H1 (cell line): ENCODE results near the gene TAAR8.

Source experiments
- EP300 ChIP-seq, 2 experiments: IDR thresholded peaks; 1 replicate in 1 of 2; 2 replicates in 1 of 2; pipeline ENCODE4 v1.6.1; 2011 to 2012; ENCODE audit warnings: low read depth in 2 of 2, low read length in 2 of 2, mild to moderate bottlenecking in 2 of 2, borderline replicate concordance in 1 of 2, inconsistent platforms in 1 of 2, moderate library complexity in 1 of 2
- EZH2 ChIP-seq: fragments of 200-600 bp; sonication (generic); IDR thresholded peaks from 2 replicates; pipeline ENCODE4 v1.7.1; 2012; ENCODE audit warnings: low read depth, mild to moderate bottlenecking, moderate library complexity, low read length, inconsistent platforms; ENCODE audit not compliant: severe bottlenecking
- POLR2A ChIP-seq, 2 experiments: IDR thresholded peaks; 1 replicate in 1 of 2; 2 replicates in 1 of 2; pipeline ENCODE4 v1.6.1; 2011; ENCODE audit warnings: low read depth in 2 of 2, low read length in 2 of 2, mild to moderate bottlenecking in 2 of 2; ENCODE audit errors: control extremely low read depth in 1 of 2
- POLR2AphosphoS5 ChIP-seq: IDR thresholded peaks from 2 replicates; pipeline ENCODE4 v1.6.1; 2011; ENCODE audit warnings: low read depth, low read length
- TF ChIP-seq, protein P1 (sequence below), 3 experiments: IDR thresholded peaks; 1 replicate in 2 of 3; 2 replicates in 1 of 3; pipeline versions ENCODE4 v1.5.1 to v1.6.1; 2011; ENCODE audit warnings: low read length in 3 of 3, mild to moderate bottlenecking in 3 of 3, inconsistent platforms in 2 of 3, low read depth in 1 of 3, moderate library complexity in 1 of 3; ENCODE audit not compliant: insufficient read depth in 1 of 3; ENCODE audit errors: control extremely low read depth in 1 of 3
- TF ChIP-seq, protein P2 (sequence below): IDR thresholded peaks from 2 replicates; pipeline ENCODE4 v1.6.1; 2011; ENCODE audit warnings: low read length, improper control_type of control experiment

- TF ChIP-seq EZH2 (no peak), POLR2AphosphoS5 (no peak), POLR2A (IDR thresholded peaks at IDR 0.05; ENCODE audit: control extremely low read depth in 1 of 2, low read depth in 2 of 2, low read length in 2 of 2) (no peak), EP300 (IDR thresholded peaks at IDR 0.05; ENCODE audit: borderline replicate concordance in 1 of 2, low read depth in 2 of 2, low read length in 2 of 2) (no peak)
- TF ChIP-seq, protein P1, sequence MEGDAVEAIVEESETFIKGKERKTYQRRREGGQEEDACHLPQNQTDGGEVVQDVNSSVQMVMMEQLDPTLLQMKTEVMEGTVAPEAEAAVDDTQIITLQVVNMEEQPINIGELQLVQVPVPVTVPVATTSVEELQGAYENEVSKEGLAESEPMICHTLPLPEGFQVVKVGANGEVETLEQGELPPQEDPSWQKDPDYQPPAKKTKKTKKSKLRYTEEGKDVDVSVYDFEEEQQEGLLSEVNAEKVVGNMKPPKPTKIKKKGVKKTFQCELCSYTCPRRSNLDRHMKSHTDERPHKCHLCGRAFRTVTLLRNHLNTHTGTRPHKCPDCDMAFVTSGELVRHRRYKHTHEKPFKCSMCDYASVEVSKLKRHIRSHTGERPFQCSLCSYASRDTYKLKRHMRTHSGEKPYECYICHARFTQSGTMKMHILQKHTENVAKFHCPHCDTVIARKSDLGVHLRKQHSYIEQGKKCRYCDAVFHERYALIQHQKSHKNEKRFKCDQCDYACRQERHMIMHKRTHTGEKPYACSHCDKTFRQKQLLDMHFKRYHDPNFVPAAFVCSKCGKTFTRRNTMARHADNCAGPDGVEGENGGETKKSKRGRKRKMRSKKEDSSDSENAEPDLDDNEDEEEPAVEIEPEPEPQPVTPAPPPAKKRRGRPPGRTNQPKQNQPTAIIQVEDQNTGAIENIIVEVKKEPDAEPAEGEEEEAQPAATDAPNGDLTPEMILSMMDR (IDR thresholded peaks at IDR 0.05; ENCODE audit: control extremely low read depth in 1 of 3, insufficient read depth in 1 of 3, low read depth in 1 of 3, low read length in 3 of 3), result no peak
- TF ChIP-seq, protein P2, sequence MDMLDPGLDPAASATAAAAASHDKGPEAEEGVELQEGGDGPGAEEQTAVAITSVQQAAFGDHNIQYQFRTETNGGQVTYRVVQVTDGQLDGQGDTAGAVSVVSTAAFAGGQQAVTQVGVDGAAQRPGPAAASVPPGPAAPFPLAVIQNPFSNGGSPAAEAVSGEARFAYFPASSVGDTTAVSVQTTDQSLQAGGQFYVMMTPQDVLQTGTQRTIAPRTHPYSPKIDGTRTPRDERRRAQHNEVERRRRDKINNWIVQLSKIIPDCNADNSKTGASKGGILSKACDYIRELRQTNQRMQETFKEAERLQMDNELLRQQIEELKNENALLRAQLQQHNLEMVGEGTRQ, result no peak
Observed at GRCh38 chr6:132537145-132537544, 15.3 kb upstream of the TAAR8 start.
